Activated CD8-positive, alpha-beta memory T cell treated with anti-CD3 and anti-CD28 coated beads, Interleukin-2, amount 10 ng/mL, durations not matched to agents 7 days and 5 days (primary cell): ENCODE measurements around the gene GATB. TPM values are rescaled to one million over a fixed set of nuclear protein-coding genes. Genes with fewer than 3 reads are reported as not detected.

Experiments used
- ATAC-seq: fragments of 150-1000 bp; cut with Tn5 transposase; one replicate; pipeline ENCODE4 v1.10.0; 2021; ENCODE audit warnings: moderate library complexity
- CTCF ChIA-PET: fragments of 350-600 bp; sonication (Branson Sonifier 250); formaldehyde crosslinking; loops from one replicate; lab custom pipeline; 2021; ENCODE audit warnings: antibody characterized with exemption; lab: Charles Lee
- DNase-seq: peaks from one replicate; pipeline ENCODE4 v3.0.0-alpha.2; 2020
- H3K27ac Mint-ChIP-seq: one replicate; pipeline ENCODE4 v1.8.0; 2021; ENCODE audit warnings: mild to moderate bottlenecking, mixed read lengths
- H3K27me3 Mint-ChIP-seq: one replicate; pipeline ENCODE4 v1.8.0; 2021; ENCODE audit warnings: mixed read lengths
- H3K36me3 Mint-ChIP-seq: one replicate; pipeline ENCODE4 v1.8.0; 2021; ENCODE audit warnings: mild to moderate bottlenecking, mixed read lengths
- H3K4me1 Mint-ChIP-seq: one replicate; pipeline ENCODE4 v1.8.0; 2021; ENCODE audit warnings: mixed read lengths
- H3K4me3 Mint-ChIP-seq: one replicate; pipeline ENCODE4 v1.8.0; 2021; ENCODE audit warnings: mild to moderate bottlenecking, moderate library complexity, mixed read lengths
- H3K9me3 Mint-ChIP-seq: one replicate; pipeline ENCODE4 v1.8.0; 2022; ENCODE audit warnings: low read depth, mixed read lengths
- total RNA-seq, 2 experiments: library from RNA; stranded (reverse); gene quantifications; one replicate each; pipeline ENCODE4 v1.2.3, GENCODE V29; 2021

Gene GATB
- total RNA-seq, 2 experiments from 2014 or later: 14.1 to 17.9 TPM

- H3K27me3 Mint-ChIP-seq: no peaks in the 10 kb centered on the region
- CTCF ChIA-PET: no interaction called here
- H3K36me3 Mint-ChIP-seq: no peaks in the 10 kb centered on the region
- no peaks in the 10 kb centered on the region for H3K9me3 Mint-ChIP-seq
- H3K27ac Mint-ChIP-seq: no peak overlapping the region
- no peak for ATAC-seq
- peak; percentile 11 for DNase-seq
- no peaks in the 10 kb centered on the region for H3K4me1 Mint-ChIP-seq
- no peak overlapping the region for H3K4me3 Mint-ChIP-seq
These were observed 42.7 kb downstream of the GATB start for GRCh38 chr4:151717909-151718628.

- Mint-ChIP-seq H3K27ac (no peak overlapping the region), H3K4me1 (no peaks in the 10 kb centered on the region), H3K36me3 (no peaks in the 10 kb centered on the region), H3K4me3 (no peak overlapping the region), H3K9me3 (no peaks in the 10 kb centered on the region), H3K27me3 (no peaks in the 10 kb centered on the region)
- ATAC-seq: no peak
- CTCF ChIA-PET: no interaction called here
- no peak for DNase-seq
These were observed 43.5 kb downstream of the GATB start for GRCh38 chr4:151717314-151717713.

GRCh38 chr4:151716324-151716723 is 44.5 kb downstream of the GATB start:
- Mint-ChIP-seq H3K4me3 (no peak overlapping the region), H3K9me3 (no peaks in the 10 kb centered on the region), H3K27me3 (no peaks in the 10 kb centered on the region), H3K36me3 (no peaks in the 10 kb centered on the region), H3K27ac (no peak overlapping the region), H3K4me1 (no peaks in the 10 kb centered on the region)
- CTCF ChIA-PET: no interaction called here
- no peak for DNase-seq
- ATAC-seq: no peak

GRCh38 chr4:151715881-151716280 is 44.9 kb downstream of the GATB start:
- peak; percentile 12 for DNase-seq
- Mint-ChIP-seq H3K4me3 (no peak overlapping the region), H3K36me3 (no peaks in the 10 kb centered on the region), H3K9me3 (no peaks in the 10 kb centered on the region), H3K27ac (no peak overlapping the region), H3K27me3 (no peaks in the 10 kb centered on the region), H3K4me1 (no peaks in the 10 kb centered on the region)
- CTCF ChIA-PET: no interaction called here
- no peak for ATAC-seq

- Mint-ChIP-seq H3K36me3 (no peaks in the 10 kb centered on the region), H3K9me3 (no peaks in the 10 kb centered on the region), H3K4me1 (no peaks in the 10 kb centered on the region), H3K27ac (no peak overlapping the region), H3K27me3 (no peaks in the 10 kb centered on the region), H3K4me3 (no peak overlapping the region)
- ATAC-seq (no peak), DNase-seq (peak; percentile 1)
- CTCF ChIA-PET: interaction anchor here (1.2 kb wide), 1 partner anchor 31 kb away, joined by 3 read pairs; no protein-coding TSS in a partner anchor
These were observed 48.0 kb downstream of the GATB start for GRCh38 chr4:151712777-151713176.

- ATAC-seq (no peak), DNase-seq (peak; percentile 8)
- CTCF ChIA-PET: no interaction called here
- no peaks in the 10 kb centered on the region for H3K27me3 Mint-ChIP-seq
- H3K4me1 Mint-ChIP-seq: no peaks in the 10 kb centered on the region
- H3K9me3 Mint-ChIP-seq: no peaks in the 10 kb centered on the region
- H3K4me3 Mint-ChIP-seq: no peak overlapping the region
- no peak overlapping the region for H3K27ac Mint-ChIP-seq
- H3K36me3 Mint-ChIP-seq: no peaks in the 10 kb centered on the region
These were observed 49.2 kb downstream of the GATB start for GRCh38 chr4:151711646-151712045.

GRCh38 chr4:151709587-151709986 is 51.2 kb downstream of the GATB start:
- H3K36me3 Mint-ChIP-seq: peaks cover 5% of the 10 kb centered on the region

GRCh38 chr4:151709071-151709470 is 51.7 kb downstream of the GATB start:
- H3K4me1 Mint-ChIP-seq: no peaks in the 10 kb centered on the region
- DNase-seq (no peak), ATAC-seq (no peak)
- no peaks in the 10 kb centered on the region for H3K9me3 Mint-ChIP-seq
- H3K4me3 Mint-ChIP-seq: no peak overlapping the region
- no peak overlapping the region for H3K27ac Mint-ChIP-seq
- peaks cover 6% of the 10 kb centered on the region for H3K36me3 Mint-ChIP-seq
- H3K27me3 Mint-ChIP-seq: no peaks in the 10 kb centered on the region
- CTCF ChIA-PET: no interaction called here

More at GRCh38 chr4:151709587-151709986, 51.2 kb downstream of the GATB start:
- no peaks in the 10 kb centered on the region for H3K9me3 Mint-ChIP-seq
- no peak overlapping the region for H3K4me3 Mint-ChIP-seq
- no peak for ATAC-seq
- no peaks in the 10 kb centered on the region for H3K27me3 Mint-ChIP-seq
- no peak overlapping the region for H3K27ac Mint-ChIP-seq
- no peaks in the 10 kb centered on the region for H3K4me1 Mint-ChIP-seq
- no peak for DNase-seq
- CTCF ChIA-PET: no interaction called here

GRCh38 chr4:151708100-151708499 is 52.7 kb downstream of the GATB start:
- ATAC-seq (no peak), DNase-seq (no peak)
- Mint-ChIP-seq H3K9me3 (no peaks in the 10 kb centered on the region), H3K27ac (no peak overlapping the region), H3K4me3 (no peak overlapping the region), H3K27me3 (no peaks in the 10 kb centered on the region), H3K36me3 (peaks cover 7% of the 10 kb centered on the region), H3K4me1 (no peaks in the 10 kb centered on the region)
- CTCF ChIA-PET: no interaction called here

- DNase-seq: no peak
- no peak for ATAC-seq
- Mint-ChIP-seq H3K27ac (no peak overlapping the region), H3K27me3 (no peaks in the 10 kb centered on the region), H3K9me3 (no peaks in the 10 kb centered on the region), H3K36me3 (peaks cover 22% of the 10 kb centered on the region), H3K4me3 (no peak overlapping the region), H3K4me1 (no peaks in the 10 kb centered on the region)
- CTCF ChIA-PET: no interaction called here
These were observed 57.4 kb downstream of the GATB start for GRCh38 chr4:151703401-151703800.

- Mint-ChIP-seq H3K4me1 (no peaks in the 10 kb centered on the region), H3K4me3 (no peak overlapping the region), H3K27ac (no peak overlapping the region), H3K27me3 (no peaks in the 10 kb centered on the region), H3K9me3 (no peaks in the 10 kb centered on the region), H3K36me3 (peaks cover 24% of the 10 kb centered on the region)
- CTCF ChIA-PET: no interaction called here
- ATAC-seq (no peak), DNase-seq (no peak)
These were observed 58.6 kb downstream of the GATB start for GRCh38 chr4:151702256-151702655.

- Mint-ChIP-seq H3K27me3 (no peaks in the 10 kb centered on the region), H3K9me3 (no peaks in the 10 kb centered on the region), H3K4me1 (no peaks in the 10 kb centered on the region), H3K4me3 (no peak overlapping the region), H3K36me3 (peaks cover 26% of the 10 kb centered on the region), H3K27ac (no peak overlapping the region)
- CTCF ChIA-PET: no interaction called here
- ATAC-seq (no peak), DNase-seq (no peak)
These were observed 60.1 kb downstream of the GATB start for GRCh38 chr4:151700566-151701316.

GRCh38 chr4:151698213-151698612 is 62.6 kb downstream of the GATB start:
- Mint-ChIP-seq H3K9me3 (no peaks in the 10 kb centered on the region), H3K27me3 (no peaks in the 10 kb centered on the region), H3K27ac (no peak overlapping the region), H3K36me3 (peaks cover 19% of the 10 kb centered on the region), H3K4me3 (no peak overlapping the region), H3K4me1 (no peaks in the 10 kb centered on the region)
- ATAC-seq: no peak
- DNase-seq: no peak
- CTCF ChIA-PET: no interaction called here
